Measurements from ENCODE around the gene ATG9B. TPM values are rescaled to one million over a fixed set of nuclear protein-coding genes. Genes with fewer than 3 reads are reported as not detected.

The ATG9B gene
- total and polyA plus RNA-seq, 2 donors (not counting 3 experiments of a cell fraction or from before 2014, with no cell fraction given) = 0.04 TPM; not detected in 1

GRCh38 chr7:150981644-150982043 lies 42.6 kb downstream of the ATG9B start:
- Histone ChIP-seq H3K27ac (ENCODE audit: insufficient read depth, low read depth, low read length) (no peak overlapping the region), H3K27me3 (ENCODE audit: control insufficient read depth in 2 of 2, insufficient read depth in 2 of 2, low read length in 2 of 2) (peaks cover 42 to 53% of the 10 kb centered on the region in 2 experiments), H2AFZ (ENCODE audit: low read depth, low read length) (no peak overlapping the region), H3K36me3 (ENCODE audit: control insufficient read depth in 2 of 2, extremely low read depth in 1 of 2, insufficient read depth in 2 of 2, low read length in 2 of 2) (no peaks in the 10 kb centered on the region), H4K20me1 (replicated peaks; ENCODE audit: control insufficient read depth, extremely low read depth, insufficient read depth, low read length) (no peaks in the 10 kb centered on the region), H3K9me3 (replicated peaks; ENCODE audit: control insufficient read depth, insufficient read depth, low read length) (no peaks in the 10 kb centered on the region), H3K4me3 (replicated peaks in 1 of 3; ENCODE audit: insufficient read depth in 1 of 3, low read depth in 1 of 3, low read length in 3 of 3) (no peak overlapping the region), H3K9me1 (replicated peaks; ENCODE audit: control insufficient read depth, extremely low read depth, insufficient read depth, low read length) (no peaks in the 10 kb centered on the region), H3K9ac (replicated peaks; ENCODE audit: extremely low read depth, insufficient read depth, low read length) (no peak overlapping the region), H3K4me2 (ENCODE audit: insufficient read depth, low read length) (no peak overlapping the region), H3K4me1 (ENCODE audit: control insufficient read depth, extremely low read depth, insufficient read depth, low read length) (no peaks in the 10 kb centered on the region), H3K79me2 (ENCODE audit: control insufficient read depth, insufficient read depth, low read length) (no peaks in the 10 kb centered on the region)
- dilution Hi-C loops (cut with MboI; ENCODE audit: extremely low pct_ligation_motif_present, low sequenced_read_pairs) (no loop called here), intact Hi-C loops (cut with micrococcal nuclease) (loop anchor here (10.0 kb wide), 1 partner anchor 417 kb away; the partner anchor contains the start of gene GIMAP4)
- no TSS peak for BruUV-seq (replicated peaks)
- POLR2A ChIA-PET = no interaction called here
- FAIRE-seq = no peak
- CTCF ChIA-PET = no interaction called here
- TF ChIP-seq JUN (IDR thresholded peaks at IDR 0.05; ENCODE audit: borderline replicate concordance, insufficient read depth, insufficient read length, low read depth) (no peak), POLR2AphosphoS5 (IDR thresholded peaks at IDR 0.05; ENCODE audit: insufficient read depth, low read depth, low read length) (no peak), EZH2 (IDR thresholded peaks at IDR 0.05; ENCODE audit: borderline replicate concordance, low read depth, low read length, severe bottlenecking) (no peak), GATA2 (IDR thresholded peaks at IDR 0.05; ENCODE audit: insufficient read depth, insufficient read length, low read depth, low read length) (no peak), CTCF (IDR thresholded peaks at IDR 0.05; ENCODE audit: extremely low read depth in 1 of 2, insufficient read depth in 1 of 2, low read depth in 1 of 2, low read length in 2 of 2) (no peak), MAX (IDR thresholded peaks at IDR 0.05; ENCODE audit: insufficient read depth, insufficient read length) (no peak), POLR2A (IDR thresholded peaks at IDR 0.05; ENCODE audit: low read depth, low read length) (no peak), MYC (IDR thresholded peaks at IDR 0.05; ENCODE audit: low read depth, low read length) (no peak), FOS (IDR thresholded peaks at IDR 0.05; ENCODE audit: borderline replicate concordance, insufficient read depth, low read length) (no peak)
- no peak for DNase-seq (ENCODE audit: low read depth, low spot score)
